Bone marrow (tissue), 2 donors: ENCODE results near the gene UGDH.
"Not testable (repeated sequence)": the region's sequence is repeated elsewhere in the genome, so short reads cannot be mapped to it uniquely, and the experiment has no call there.

Experiments used
- DNase-seq, 2 donors: peaks; one replicate each; lab custom pipeline; 2025; lab: John Stamatoyannopoulos, UW

UGDH gene

GRCh38 chr4:39527296-39528060 lies at the start of gene UGDH:
TSS of gene UGDH (minus strand) at chr4:39527439. CDS start at chr4:39521512, 5,927 bp downstream.
- DNase-seq: peak; percentile 70 to 87

- no peak for DNase-seq
These were observed 47.7 kb upstream of the UGDH start for GRCh38 chr4:39574946-39575345.

GRCh38 chr4:39571504-39571903 lies 44.3 kb upstream of the UGDH start:
- DNase-seq: no peak

DNA sequence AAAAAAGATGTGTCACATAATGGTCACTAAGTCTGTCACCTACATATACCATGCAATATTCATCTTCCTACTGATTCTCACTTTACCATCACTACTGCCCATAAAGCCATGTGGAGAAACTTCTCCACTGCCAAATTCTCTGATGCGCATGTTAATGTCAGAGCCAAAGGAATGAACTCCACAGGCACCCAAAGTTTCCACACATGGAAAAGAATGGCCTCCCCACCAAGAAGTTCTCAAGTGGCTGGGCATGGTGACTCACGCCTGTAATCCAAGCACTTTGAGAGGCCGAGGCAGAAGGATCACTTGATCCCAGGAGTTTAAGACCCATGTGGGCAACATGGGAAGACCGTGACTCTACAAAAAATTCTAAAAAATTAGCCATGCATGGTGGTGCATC lies 43.8 kb upstream of the UGDH start:
- no peak for DNase-seq

DNA sequence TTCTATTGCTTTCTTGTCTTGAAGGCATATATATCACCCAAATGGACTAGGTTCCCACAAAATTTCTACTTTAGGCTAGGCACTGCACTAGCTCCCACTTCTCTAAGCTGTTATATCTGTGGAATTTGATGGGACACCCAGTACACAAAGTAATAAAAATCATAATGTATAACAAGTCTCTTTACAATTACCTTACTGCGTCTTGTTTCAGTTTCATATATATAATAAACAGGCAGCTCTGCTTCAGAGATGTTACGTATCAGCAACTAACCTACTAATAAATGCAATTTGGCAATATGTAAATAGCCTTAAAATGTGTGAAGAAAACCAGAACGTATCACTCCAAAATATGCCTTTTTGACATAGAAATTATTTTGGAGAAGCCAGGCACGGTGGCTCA lies 42.0 kb upstream of the UGDH start:
- DNase-seq: no peak

GRCh38 chr4:39568805-39569204 lies 41.6 kb upstream of the UGDH start:
- no peak for DNase-seq

DNA sequence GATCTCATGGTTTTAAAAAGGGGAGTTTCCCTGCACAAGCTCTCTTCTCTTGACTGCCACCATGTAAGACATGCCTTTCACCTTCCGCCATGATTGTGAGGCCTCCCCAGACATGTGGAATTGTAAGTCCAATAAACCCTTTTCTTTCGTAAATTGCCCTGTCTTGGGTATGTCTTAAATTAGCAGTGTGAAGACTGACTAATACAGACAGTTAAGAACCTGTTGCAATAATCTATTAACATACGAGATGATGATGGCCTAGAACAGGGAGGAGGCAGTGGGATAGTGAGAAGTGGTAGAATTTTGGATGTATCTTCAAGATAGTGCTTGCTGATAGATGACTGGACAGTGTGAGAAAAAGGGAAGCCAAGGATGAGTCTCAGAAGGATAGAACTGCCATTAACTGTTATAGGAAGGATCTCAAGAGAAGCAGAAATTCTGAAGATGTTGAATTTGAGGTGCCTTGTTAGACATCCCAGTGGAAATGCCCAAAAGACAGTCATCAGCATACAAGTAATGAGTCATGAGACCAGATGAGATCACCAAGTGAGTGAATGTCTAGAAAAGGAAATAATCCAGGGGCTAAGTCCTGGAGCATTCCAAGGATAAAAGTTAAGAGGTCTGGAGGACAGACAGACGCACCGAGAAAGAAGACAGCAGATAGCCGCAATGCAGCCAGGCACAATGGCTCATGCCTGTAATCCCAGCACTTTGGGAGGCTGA lies 38.8 kb upstream of the UGDH start:
- no peak for DNase-seq

DNA sequence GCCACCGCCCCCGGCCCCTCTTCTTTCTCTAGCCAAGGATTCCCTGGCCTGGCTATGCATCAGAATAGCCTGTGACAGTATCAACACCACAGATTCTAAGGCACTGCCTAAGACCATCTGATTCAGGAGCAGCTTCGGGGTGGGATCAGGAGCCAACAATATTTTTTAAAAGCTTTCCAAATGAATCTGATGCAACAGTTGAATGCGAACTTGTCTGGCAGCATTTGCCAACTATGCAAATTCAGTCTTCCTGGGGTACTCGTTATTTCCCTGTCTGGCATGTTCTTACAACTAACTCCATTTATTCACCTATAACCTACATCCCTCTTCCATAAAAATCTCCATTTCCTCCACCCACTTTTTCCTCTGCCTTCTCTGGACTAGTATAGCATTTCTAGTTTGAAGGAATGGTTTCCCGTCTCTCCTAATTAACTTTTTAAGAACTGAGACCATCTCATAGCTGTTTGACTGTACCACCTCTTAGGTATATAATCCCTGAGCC lies 36.2 kb upstream of the UGDH start:
- DNase-seq: no peak

DNA sequence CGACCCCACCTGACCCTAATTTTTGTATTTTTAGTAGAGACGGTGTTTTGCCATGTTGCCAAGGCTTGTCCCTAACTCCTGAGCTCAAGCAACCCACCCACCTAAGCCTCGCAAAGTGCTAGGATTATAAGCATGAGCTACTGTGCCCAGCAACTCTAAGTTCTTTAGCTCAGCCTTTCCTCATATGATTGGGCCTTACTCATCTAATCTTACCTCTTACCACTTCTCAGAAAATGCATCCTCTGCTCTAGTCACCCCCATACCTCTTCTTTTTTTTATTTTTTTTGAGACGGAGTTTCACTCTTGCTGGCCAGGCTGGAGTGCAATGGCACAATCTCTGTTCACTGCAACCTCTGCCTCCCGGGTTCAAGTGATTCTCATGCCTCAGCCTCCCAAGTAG lies 35.6 kb upstream of the UGDH start:
- no peak for DNase-seq

- DNase-seq: no peak
These were observed 32.4 kb upstream of the UGDH start for GRCh38 chr4:39559626-39560025.

DNA sequence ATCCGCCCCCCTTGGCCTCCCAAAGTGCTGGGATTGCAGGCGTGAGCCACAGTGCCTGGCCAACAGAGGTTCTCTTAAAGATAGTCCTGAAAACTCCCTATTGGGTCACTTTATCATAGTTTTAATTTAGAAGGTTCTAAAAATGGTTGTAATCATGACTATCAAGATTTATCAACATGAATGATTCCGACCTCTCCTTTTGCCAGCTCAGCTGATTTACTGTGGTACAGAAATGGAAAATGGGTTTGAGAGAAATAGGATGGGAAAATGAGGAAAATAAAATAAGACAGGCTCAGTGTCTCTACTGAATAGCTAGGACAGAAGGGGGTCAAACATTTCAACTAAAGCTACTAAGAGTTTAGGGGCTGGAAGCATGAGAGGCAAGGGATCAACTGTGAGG lies 28.2 kb upstream of the UGDH start:
- no peak for DNase-seq

- no peak for DNase-seq
These were observed 21.3 kb upstream of the UGDH start for GRCh38 chr4:39548425-39549067.

DNA sequence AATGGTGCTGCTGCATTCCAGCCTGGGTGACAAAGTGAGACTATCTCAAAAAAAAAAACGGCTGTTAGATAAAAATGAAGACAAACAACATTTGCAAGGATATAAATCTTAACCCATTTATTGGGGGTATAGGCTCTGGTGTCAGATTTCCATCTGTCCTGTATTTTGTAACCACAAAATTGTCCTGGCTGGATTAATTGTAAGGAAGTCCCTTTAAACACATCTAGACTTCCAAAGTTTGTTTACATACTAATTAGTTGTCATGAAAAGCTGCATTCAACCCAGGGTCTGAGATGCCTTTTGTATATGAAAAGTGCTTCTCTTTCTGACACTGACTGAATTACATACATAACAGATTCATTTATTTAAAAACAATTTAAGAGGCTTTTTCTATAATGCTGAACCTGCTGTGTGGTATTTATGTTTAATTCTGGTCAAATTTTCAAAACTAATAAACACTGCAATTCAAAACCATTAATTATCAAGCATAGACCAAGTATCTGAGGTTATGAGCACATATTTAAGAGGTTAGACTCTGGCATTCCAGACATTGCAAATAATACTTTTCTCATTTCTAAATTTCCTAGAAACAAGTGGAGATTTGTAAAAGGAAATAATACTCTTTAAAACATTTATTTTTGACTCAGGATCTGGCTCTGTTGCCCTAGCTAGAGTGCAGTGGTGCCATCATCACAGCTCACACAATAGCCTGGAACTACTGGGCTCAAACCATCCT lies 17.5 kb upstream of the UGDH start:
- no peak for DNase-seq

- DNase-seq: not testable (repeated sequence)
These were observed 16.8 kb upstream of the UGDH start for GRCh38 chr4:39544080-39544479.

DNA sequence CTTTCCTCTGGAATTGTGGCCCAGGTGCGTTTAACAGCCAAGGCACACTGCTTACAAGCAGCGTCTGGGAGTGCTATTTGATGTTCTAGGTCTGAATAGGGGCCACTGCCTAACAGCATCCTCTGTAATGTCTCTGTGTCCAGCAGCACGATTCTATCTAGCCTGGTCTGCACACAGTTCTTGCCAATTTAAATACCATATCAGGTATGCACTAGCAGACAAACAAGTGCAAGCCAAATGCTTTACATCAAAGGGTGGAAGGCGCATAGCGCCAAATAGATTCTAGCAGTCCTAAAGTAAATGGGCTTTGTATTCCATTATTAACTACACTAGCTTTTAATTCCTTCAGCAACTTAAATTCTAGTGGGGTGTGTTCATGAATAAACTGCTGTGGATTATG lies 15.8 kb upstream of the UGDH start:
- no peak for DNase-seq

- DNase-seq: no peak
These were observed 15.4 kb upstream of the UGDH start for GRCh38 chr4:39542611-39543012.

GRCh38 chr4:39541987-39542610 lies 14.9 kb upstream of the UGDH start:
- DNase-seq: no peak

GRCh38 chr4:39539089-39539611 lies 11.9 kb upstream of the UGDH start:
- no peak for DNase-seq

- DNase-seq: no peak
These were observed 6.3 kb upstream of the UGDH start for GRCh38 chr4:39533541-39533940.

- not testable (repeated sequence) for DNase-seq
These were observed 5.0 kb upstream of the UGDH start for GRCh38 chr4:39532237-39532636.

- DNase-seq: no peak
These were observed 3.4 kb upstream of the UGDH start for GRCh38 chr4:39530682-39531081.
